WERI-Rb-1 (cell line): Measurements from ENCODE around the gene CELF2.

ENCODE experiments used
- DNase-seq: peaks from one replicate; pipeline ENCODE4 v3.0.0-alpha.2; 2020
- H3K27ac ChIP-seq: fragments of 250-450 bp; sonication (Bioruptor Pico); 2 replicates; pipeline ENCODE4 v1.5.1; 2020; ENCODE audit warnings: mild to moderate bottlenecking, moderate library complexity
- H3K27me3 ChIP-seq: fragments of 250-450 bp; sonication (Bioruptor Pico); 2 replicates; pipeline ENCODE4 v1.5.1; 2021; ENCODE audit warnings: mild to moderate bottlenecking, low read depth, moderate library complexity; ENCODE audit not compliant: insufficient read depth, severe bottlenecking
- H3K36me3 ChIP-seq: fragments of 250-450 bp; sonication (Bioruptor Pico); 2 replicates; pipeline ENCODE4 v1.5.1; 2020; ENCODE audit warnings: mild to moderate bottlenecking, moderate library complexity
- H3K4me3 ChIP-seq: 2 replicates; pipeline ENCODE4 v1.5.1; 2011; ENCODE audit warnings: low read depth, mild to moderate bottlenecking, control low read depth, low read length
- H3K9me3 ChIP-seq: fragments of 250-450 bp; sonication (Bioruptor Pico); 2 replicates; pipeline ENCODE4 v1.5.1; 2021; ENCODE audit warnings: mild to moderate bottlenecking, moderate library complexity; ENCODE audit not compliant: severe bottlenecking
- TF ChIP-seq, protein P1 (sequence below): IDR thresholded peaks from 2 replicates; pipeline ENCODE4 v1.5.1; 2011; ENCODE audit warnings: low read depth, mild to moderate bottlenecking, control low read depth, inconsistent platforms, low read length

Gene CELF2

DNA sequence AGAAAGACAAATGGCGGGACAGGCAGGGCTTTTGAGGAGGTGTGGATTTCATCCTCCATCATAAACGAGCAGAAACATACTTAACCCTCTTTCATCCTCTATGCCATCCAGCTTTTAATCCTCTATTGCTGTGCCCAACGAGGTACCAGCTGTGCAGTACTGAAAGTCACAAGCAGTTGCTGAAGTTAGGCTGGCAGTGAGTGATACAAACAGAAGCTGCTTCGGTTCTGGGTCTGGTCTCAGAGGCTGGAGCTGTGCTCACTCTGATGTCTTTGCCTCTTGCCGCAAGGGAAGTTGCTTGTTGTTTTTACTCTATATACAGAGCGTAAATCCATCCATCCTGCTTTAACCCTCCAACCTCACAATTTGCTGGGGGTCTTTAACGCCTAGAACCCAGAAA, 235.2 kb downstream of the CELF2 start:
- no peak overlapping the region for H3K4me3 ChIP-seq
- H3K27me3 ChIP-seq = no peaks in the 10 kb centered on the region
- no peaks in the 10 kb centered on the region for H3K36me3 ChIP-seq
- H3K27ac ChIP-seq = no peak overlapping the region
- DNase-seq = no peak
- no peaks in the 10 kb centered on the region for H3K9me3 ChIP-seq
- TF ChIP-seq, protein P1, sequence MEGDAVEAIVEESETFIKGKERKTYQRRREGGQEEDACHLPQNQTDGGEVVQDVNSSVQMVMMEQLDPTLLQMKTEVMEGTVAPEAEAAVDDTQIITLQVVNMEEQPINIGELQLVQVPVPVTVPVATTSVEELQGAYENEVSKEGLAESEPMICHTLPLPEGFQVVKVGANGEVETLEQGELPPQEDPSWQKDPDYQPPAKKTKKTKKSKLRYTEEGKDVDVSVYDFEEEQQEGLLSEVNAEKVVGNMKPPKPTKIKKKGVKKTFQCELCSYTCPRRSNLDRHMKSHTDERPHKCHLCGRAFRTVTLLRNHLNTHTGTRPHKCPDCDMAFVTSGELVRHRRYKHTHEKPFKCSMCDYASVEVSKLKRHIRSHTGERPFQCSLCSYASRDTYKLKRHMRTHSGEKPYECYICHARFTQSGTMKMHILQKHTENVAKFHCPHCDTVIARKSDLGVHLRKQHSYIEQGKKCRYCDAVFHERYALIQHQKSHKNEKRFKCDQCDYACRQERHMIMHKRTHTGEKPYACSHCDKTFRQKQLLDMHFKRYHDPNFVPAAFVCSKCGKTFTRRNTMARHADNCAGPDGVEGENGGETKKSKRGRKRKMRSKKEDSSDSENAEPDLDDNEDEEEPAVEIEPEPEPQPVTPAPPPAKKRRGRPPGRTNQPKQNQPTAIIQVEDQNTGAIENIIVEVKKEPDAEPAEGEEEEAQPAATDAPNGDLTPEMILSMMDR = no peak

DNA sequence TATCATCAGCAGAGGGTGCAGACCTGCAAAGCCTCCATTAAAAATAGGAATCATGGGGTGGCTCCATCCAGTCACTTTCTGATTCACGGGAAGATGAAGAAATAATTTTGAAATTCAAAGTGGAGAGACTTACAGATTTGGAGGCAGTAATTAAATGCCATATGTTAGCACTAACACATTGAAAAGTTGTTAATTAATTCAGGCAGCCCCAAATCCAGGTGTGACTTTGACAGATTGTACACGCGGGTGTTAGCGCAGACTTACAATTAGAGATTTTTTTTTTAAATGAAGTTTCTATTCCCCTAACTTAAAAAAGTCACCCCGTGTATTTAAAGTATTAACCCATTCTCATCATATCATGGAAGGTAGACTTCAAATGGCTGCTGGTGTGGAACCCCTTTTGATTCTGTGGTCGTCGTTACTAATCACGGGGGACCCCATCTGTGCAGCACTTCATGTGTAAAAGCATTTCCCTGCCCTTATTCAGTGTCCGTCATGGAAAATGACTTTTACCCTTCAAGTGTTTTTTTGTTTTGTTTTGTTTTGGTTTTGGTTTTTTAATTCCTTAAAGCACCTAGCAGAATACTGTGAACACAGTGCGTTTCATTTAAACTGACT, 235.8 kb downstream of the CELF2 start:
- Histone ChIP-seq H3K27ac (no peak overlapping the region), H3K27me3 (no peaks in the 10 kb centered on the region), H3K4me3 (no peak overlapping the region), H3K36me3 (no peaks in the 10 kb centered on the region), H3K9me3 (no peaks in the 10 kb centered on the region)
- TF ChIP-seq, protein P1 = no peak
- no peak for DNase-seq

DNA sequence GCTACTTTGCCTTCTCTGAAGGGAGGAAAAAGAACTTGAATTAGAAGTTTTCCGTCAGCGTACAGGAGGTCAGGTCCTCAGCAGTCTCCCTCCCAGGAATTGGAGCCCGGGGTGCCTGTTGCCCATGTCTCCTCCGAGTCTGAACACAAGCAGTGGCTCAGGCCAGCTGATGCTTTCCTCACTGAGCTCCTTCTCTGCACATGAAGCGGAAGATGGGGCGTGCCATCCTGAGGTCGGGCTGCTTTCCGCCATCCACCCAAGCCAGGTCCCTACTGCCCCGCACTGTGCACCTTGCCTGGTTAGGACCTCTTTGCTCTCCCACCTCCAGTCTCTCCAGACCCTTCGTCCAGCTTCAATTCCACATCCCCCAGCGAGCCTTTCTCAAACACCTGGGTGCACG, 237.5 kb downstream of the CELF2 start:
- TF ChIP-seq, protein P1 = no peak
- DNase-seq = no peak
- Histone ChIP-seq H3K27me3 (no peaks in the 10 kb centered on the region), H3K36me3 (no peaks in the 10 kb centered on the region), H3K27ac (no peak overlapping the region), H3K9me3 (no peaks in the 10 kb centered on the region), H3K4me3 (no peak overlapping the region)

DNA sequence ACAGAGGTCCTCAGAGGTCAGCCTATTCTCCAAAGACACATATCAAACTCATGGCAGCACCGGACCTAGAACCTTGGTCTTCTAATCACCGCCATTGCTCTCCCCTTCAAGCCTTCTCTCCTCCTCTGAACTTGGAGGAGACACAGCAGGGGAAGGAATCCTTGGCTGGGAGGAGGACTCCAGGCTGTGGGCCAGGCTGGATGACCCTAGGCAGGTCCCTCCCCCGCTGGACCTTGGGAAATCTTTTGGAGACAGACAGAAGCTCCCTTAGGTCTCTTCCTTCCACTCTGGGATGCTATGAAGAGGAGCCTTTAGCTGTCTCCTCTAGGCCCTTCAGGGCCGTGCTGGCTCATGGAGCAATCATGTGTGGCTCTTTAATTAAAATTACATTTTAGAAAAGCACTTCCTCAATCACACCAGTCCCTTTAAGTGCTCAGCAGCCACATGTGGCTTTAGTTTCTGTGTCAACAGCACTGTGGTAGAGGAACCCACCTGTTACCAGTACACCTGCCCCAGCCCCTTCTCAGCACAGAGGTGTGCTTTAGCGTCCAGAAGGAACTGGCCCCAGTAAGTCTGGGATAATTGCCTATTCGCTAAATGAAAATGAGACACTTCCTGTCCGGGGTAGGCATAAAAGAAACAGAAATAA, 238.2 kb downstream of the CELF2 start:
- Histone ChIP-seq H3K27ac (no peak overlapping the region), H3K4me3 (no peak overlapping the region), H3K9me3 (no peaks in the 10 kb centered on the region), H3K36me3 (no peaks in the 10 kb centered on the region), H3K27me3 (no peaks in the 10 kb centered on the region)
- no peak for DNase-seq
- TF ChIP-seq, protein P1 = no peak

DNA sequence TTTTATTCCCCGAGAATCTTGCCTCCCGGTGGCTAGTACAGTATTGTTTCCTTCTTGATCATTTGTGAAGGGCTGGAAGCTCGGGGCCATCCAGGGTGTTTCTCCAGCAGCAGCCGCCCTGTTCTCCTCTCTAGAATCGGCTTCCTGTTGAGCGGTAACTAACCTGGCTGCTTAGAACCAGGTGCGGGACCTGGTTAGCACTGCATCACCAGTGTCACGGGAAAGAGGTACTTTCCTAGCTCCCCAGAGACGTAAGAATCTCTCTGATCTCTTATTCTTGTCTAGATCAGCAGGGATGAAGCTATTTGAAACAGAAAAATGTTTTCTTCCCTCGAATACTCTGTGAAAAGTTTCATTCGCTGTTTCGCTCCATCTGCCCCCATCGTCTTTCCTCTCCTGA, 239.2 kb downstream of the CELF2 start:
- H3K27me3 ChIP-seq = no peaks in the 10 kb centered on the region
- H3K9me3 ChIP-seq = no peaks in the 10 kb centered on the region
- no peak overlapping the region for H3K4me3 ChIP-seq
- H3K36me3 ChIP-seq = no peaks in the 10 kb centered on the region
- TF ChIP-seq, protein P1 = no peak
- no peak overlapping the region for H3K27ac ChIP-seq
- no peak for DNase-seq
